GM12892 (cell line): ENCODE results near the gene SOCS6.

Experiments
- POLR2A ChIP-seq: IDR thresholded peaks from 2 replicates; pipeline ENCODE4 v1.6.1; 2011; ENCODE audit warnings: low read depth, low read length, control low read depth
- POLR2AphosphoS5 ChIP-seq: IDR thresholded peaks from 2 replicates; pipeline ENCODE4 v1.6.1; 2011; ENCODE audit warnings: low read depth, low read length, control low read depth
- TAF1 ChIP-seq: IDR thresholded peaks from 2 replicates; pipeline ENCODE4 v1.6.1; 2011; ENCODE audit warnings: low read depth, mild to moderate bottlenecking, control low read depth, low read length, borderline replicate concordance

GRCh38 chr18:70250781-70251180, 38.1 kb upstream of the SOCS6 start:
- TF ChIP-seq POLR2AphosphoS5 (no peak), TAF1 (no peak), POLR2A (no peak)
